ENCODE measurements around the gene GFPT2. TPM values are rescaled to one million over a fixed set of nuclear protein-coding genes. Genes with fewer than 3 reads are reported as not detected.

Gene GFPT2
- total and polyA plus RNA-seq, 2 of the 8 experiments (the other 6 are each of a cell fraction or from before 2014, with no cell fraction given), result 83.7 to 143 TPM

DNA sequence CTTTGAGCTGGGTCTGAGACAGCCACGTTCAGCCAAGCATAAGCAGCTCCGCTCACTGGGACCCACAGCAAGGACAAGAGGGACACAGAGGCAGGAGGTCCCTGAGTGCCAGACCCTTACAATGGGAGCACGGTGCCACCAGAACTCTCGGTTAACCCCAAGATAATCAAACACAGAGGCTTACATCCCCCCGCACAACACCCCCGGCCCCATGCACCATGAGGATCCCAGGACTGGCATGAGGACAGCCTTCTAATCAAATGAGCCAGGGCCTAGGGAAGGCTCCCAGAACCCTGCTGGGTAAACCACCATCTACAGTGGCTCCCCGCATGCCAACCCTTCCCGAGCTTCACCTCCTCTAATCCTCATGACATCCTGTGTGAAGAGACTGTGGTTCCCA is 7.4 kb downstream of the GFPT2 start:
- Histone ChIP-seq H4K5ac (ENCODE audit: insufficient read length, low read depth, low read length) (peak overlapping the region; percentile 32), H4K20me1 (replicated peaks in 1 of 2; ENCODE audit: control insufficient read depth in 1 of 2, insufficient read depth in 2 of 2, low read length in 2 of 2) (peaks cover 9 to 15% of the 10 kb centered on the region in 2 experiments), H2BK120ac (replicated peaks; ENCODE audit: low read depth, low read length) (no peak overlapping the region), H3K9me3 (ENCODE audit: insufficient read depth in 2 of 2, low read depth in 1 of 2, low read length in 1 of 2) (no peaks in the 10 kb centered on the region), H2BK15ac (ENCODE audit: low read length) (peak overlapping the region; percentile 55; the same call in 1 of the 2 replicates), H2BK5ac (ENCODE audit: low read depth, low read length) (peak overlapping the region; percentile 99; the same call in 1 of the 2 replicates), H2BK20ac (ENCODE audit: low read length) (peak overlapping the region; percentile 28; the same call in 1 of the 2 replicates), H3K56ac (replicated peaks; ENCODE audit: insufficient read length, low read depth, low read length) (no peak overlapping the region), H4K91ac (replicated peaks; ENCODE audit: insufficient read length, low read length) (no peak overlapping the region), H3K9ac (replicated peaks in 1 of 4; ENCODE audit: extremely low read depth in 1 of 4, low read depth in 3 of 4, low read length in 3 of 4) (no peak overlapping the region), H3K4me1 (replicated peaks in 1 of 4; ENCODE audit: control insufficient read depth in 3 of 4, insufficient read depth in 4 of 4, low read length in 3 of 4) (peaks cover 39 to 71% (median 53%) of the 10 kb centered on the region in 4 experiments), H4K8ac (ENCODE audit: extremely low read depth, insufficient read depth, low read length) (no peak overlapping the region), H3K4ac (replicated peaks; ENCODE audit: insufficient read length, low read depth, low read length) (no peak overlapping the region), H3K23ac (ENCODE audit: insufficient read length) (no peak overlapping the region), H2BK12ac (ENCODE audit: low read depth, low read length) (peak overlapping the region; percentile 13; the same call in 1 of the 2 replicates), H2AFZ (ENCODE audit: low read length) (no peak overlapping the region), H3K18ac (ENCODE audit: extremely low read depth, low read length) (no peak overlapping the region), H3K14ac (ENCODE audit: insufficient read length) (no peak overlapping the region), H3K79me2 (ENCODE audit: control insufficient read depth in 1 of 2, insufficient read depth in 2 of 2, low read length in 2 of 2) (peaks cover 3 to 76% of the 10 kb centered on the region in 2 experiments; a peak in 3 of 4 replicates), H3K36me3 (ENCODE audit: control insufficient read depth in 2 of 4, insufficient read depth in 4 of 4, low read length in 3 of 4) (peaks cover 0 to 3% (median 0%) of the 10 kb centered on the region in 4 experiments; a peak in 2 of 8 replicates), H3K27ac (ENCODE audit: low read depth, low read length) (0 out of 2 replicates have a peak overlapping the region, but pooled peaks have one; percentile 2), H3K4me2 (ENCODE audit: insufficient read depth in 1 of 2, low read depth in 2 of 2, low read length in 2 of 2) (no peak overlapping the region; a peak in 1 of 4 replicates), H3K27me3 (replicated peaks in 1 of 4; ENCODE audit: control insufficient read depth in 3 of 4, extremely low read depth in 1 of 4, insufficient read depth in 3 of 4, low read length in 3 of 4) (no peaks in the 10 kb centered on the region), H3K79me1 (ENCODE audit: low read depth, low read length) (peaks cover 29% of the 10 kb centered on the region), H3K4me3 (ENCODE audit: extremely low read depth in 1 of 4, insufficient read depth in 2 of 4, low read depth in 3 of 4, low read length in 4 of 4) (no peak overlapping the region), H3K23me2 (ENCODE audit: low read depth, low read length) (peaks cover 2% of the 10 kb centered on the region; the same call in 1 of the 2 replicates), H2AK5ac (ENCODE audit: low read depth, low read length) (peak overlapping the region; percentile 17; the same call in 1 of the 2 replicates)
- DNase-seq (ENCODE audit: low read depth in 1 of 2, low spot score in 2 of 2), result no peak
- ChIA-PET CTCF (ENCODE audit: partially characterized antibody) (interaction anchor here (0.8 to 4.7 kb wide), 5 partner anchors 11 to 125 kb away, joined by 3 to 30 read pairs (median 5); no protein-coding TSS in a partner anchor), POLR2A (ENCODE audit: partially characterized antibody) (interaction anchor here (1.0 to 10.4 kb wide), 3 partner anchors 13 to 30 kb away, joined by 3 to 146 read pairs (median 3); no protein-coding TSS in a partner anchor)
- no peak for FAIRE-seq
- 88% methylated on average over 8 of the region's 8 CpGs; no CpG with 5 or more reads in 1 of the 2 experiments for WGBS, 2 experiments (ENCODE audit: extremely low coverage in 1 of 2, insufficient coverage in 1 of 2, insufficient read length in 1 of 2, insufficient replicate concordance in 2 of 2, low coverage in 1 of 2, low lambda C conversion rate in 2 of 2, missing lambda C conversion rate in 1 of 2)
- no peak for TF ChIP-seq JUN (IDR thresholded peaks at IDR 0.05; ENCODE audit: low read depth, low read length)
- TF ChIP-seq TAF1 (IDR thresholded peaks at IDR 0.05; ENCODE audit: low read depth, low read length), result no peak
- no peak for TF ChIP-seq ASH2L (IDR thresholded peaks at IDR 0.05; ENCODE audit: low read length)
- no peak for TF ChIP-seq RAD21 (IDR thresholded peaks at IDR 0.05 in 1 of 2, conservative IDR thresholded peaks at IDR 0.05 in 1 of 2; ENCODE audit: low read depth in 2 of 2, low read length in 2 of 2)
- no peak for TF ChIP-seq HDAC2 (IDR thresholded peaks at IDR 0.05; ENCODE audit: borderline replicate concordance in 1 of 2, low read depth in 2 of 2, low read length in 2 of 2)
- no peak; a peak in 1 of 3 replicates for TF ChIP-seq POLR2A (IDR thresholded peaks at IDR 0.05; ENCODE audit: control extremely low read depth in 1 of 2, low read depth in 2 of 2, low read length in 2 of 2)
- TF ChIP-seq CEBPB (IDR thresholded peaks at IDR 0.05; ENCODE audit: low read depth, low read length), result no peak
- no peak for TF ChIP-seq SUZ12 (IDR thresholded peaks at IDR 0.05; ENCODE audit: low read length)
- TF ChIP-seq TBP (IDR thresholded peaks at IDR 0.05; ENCODE audit: low read depth, low read length), result no peak
- TF ChIP-seq CREB1 (IDR thresholded peaks at IDR 0.05), result no peak
- TF ChIP-seq NRF1 (IDR thresholded peaks at IDR 0.05; ENCODE audit: low read depth, low read length), result no peak
- TF ChIP-seq FOSL1 (IDR thresholded peaks at IDR 0.05; ENCODE audit: insufficient read depth, low read depth, low read length), result no peak
- TF ChIP-seq NANOG (IDR thresholded peaks at IDR 0.05; ENCODE audit: insufficient read depth, low read depth, low read length, poor library complexity, severe bottlenecking), result no peak
- TF ChIP-seq KDM1A (IDR thresholded peaks at IDR 0.05; ENCODE audit: borderline replicate concordance, low read length), result no peak

All from H1 (cell line).